Melanocyte of skin (primary cell): ENCODE results near the gene STPG4. TPM values are rescaled to one million over a fixed set of nuclear protein-coding genes. Genes with fewer than 3 reads are reported as not detected.

Source experiments
- total RNA-seq, 2 donors: library from RNA; depleted of rRNA; stranded (reverse); fragments of >200 nt; gene quantifications; 2 replicates each; pipeline ENCODE4 v1.2.3, GENCODE V29; 2012

STPG4 gene, protein sequence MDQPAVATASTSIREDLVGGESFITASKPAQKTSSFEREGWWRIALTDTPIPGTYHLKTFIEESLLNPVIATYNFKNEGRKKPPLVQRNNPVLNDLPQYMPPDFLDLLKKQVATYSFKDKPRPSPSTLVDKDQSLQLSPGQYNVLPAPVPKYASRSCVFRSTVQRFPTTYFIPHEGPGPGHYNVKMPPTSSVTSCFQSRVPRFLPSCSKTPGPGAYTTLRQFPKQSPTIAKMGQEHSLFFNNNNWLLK
- under 1 TPM in 1 of 2 donors, not detected in 1; 0.33 TPM for total RNA-seq

DNA sequence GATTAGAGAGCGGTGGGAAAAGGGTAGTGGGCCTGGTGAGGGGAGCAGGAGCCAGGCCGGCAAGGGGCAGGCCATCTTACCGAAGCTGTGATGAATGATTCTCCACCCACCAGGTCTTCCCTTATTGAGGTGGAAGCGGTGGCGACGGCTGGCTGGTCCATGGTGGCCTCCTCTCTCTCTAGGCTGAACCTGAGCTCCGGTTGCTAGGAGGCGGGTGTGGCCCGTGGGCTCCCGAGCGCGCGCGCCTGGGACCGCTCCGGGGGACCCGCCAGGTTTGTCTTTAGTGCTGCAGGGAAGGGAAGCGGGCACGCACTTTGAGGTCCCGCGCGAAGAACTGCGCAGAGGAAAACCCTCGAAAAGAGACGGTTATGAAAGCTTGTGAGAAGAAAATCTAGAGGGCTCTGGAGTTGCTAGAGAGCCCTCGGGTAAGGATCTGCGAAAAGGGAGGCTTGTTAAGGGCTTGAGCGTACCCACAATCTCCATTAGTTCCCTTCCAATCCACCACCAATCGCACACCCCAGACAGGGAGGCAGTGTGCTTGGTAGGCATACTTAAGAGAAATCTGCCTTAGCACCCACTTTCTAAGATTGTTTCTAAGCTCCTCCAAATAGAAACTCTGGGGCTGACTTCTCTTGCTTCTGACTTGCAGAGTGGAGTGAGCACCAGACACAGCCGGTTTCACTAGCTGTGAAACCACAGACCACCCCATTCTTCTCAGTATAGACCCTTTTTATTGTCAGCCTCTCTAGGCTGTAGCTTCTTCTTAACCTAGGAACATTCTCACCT is at the start of gene STPG4:
STPG4 (minus strand) TSS at position 218 of the 786 bp plus-strand sequence; CDS start at position 161, 57 bp downstream.

Other genes starting within 250 kb of the STPG4 start
- 10 to 100 TPM; 50.6 to 59.3 TPM for gene MCFD2, start 239.5 kb downstream of the STPG4 start, total RNA-seq
- gene TTC7A, start 214.1 kb downstream of the STPG4 start, total RNA-seq: 1 to 10 TPM; 3.4 to 7.7 TPM
- gene CALM2, start 21.2 kb upstream of the STPG4 start, total RNA-seq: 100 to 1,000 TPM; 252 to 469 TPM
- gene EPCAM, start 214.0 kb upstream of the STPG4 start, total RNA-seq: under 1 TPM in 1 of 2 donors, not detected in 1; 0.33 TPM
- gene MSH2, start 247.8 kb upstream of the STPG4 start, total RNA-seq: 10 to 100 TPM; 18.2 to 30.0 TPM